ENCODE results near the gene SEMA3A. TPM values are rescaled to one million over a fixed set of nuclear protein-coding genes. Genes with fewer than 3 reads are reported as not detected.

Gene SEMA3A
- total and polyA plus RNA-seq, 4 donors: 0.13 to 0.56 (median 0.20) TPM

DNA sequence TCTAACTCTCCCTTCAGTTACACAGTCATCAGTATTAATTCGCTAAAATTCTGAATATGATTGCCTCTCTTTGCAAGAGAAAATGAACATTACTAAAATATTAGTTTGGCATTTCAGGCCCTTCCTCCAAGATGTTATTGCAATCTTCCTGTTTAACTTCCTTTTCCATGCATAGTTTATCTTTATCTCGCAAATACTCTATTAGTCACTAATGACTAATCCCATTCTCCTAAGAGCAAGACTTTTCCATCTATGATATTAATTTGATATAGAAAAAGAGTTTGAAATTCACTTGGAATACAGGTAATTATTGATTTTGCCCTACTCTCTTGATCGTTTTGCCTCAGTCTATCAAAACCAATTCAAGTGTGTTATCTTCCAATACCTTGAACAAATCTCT, 41.8 kb upstream of the SEMA3A start:
- Histone ChIP-seq H3K27me3 (ENCODE audit: control insufficient read depth in 4 of 4, insufficient read depth in 4 of 4, low read length in 3 of 4) (no peaks in the 10 kb centered on the region), H3K9me3 (ENCODE audit: control insufficient read depth in 4 of 4, low read length in 3 of 4) (no peaks in the 10 kb centered on the region), H3K4me1 (ENCODE audit: control insufficient read depth in 4 of 4, insufficient read depth in 4 of 4, low read length in 3 of 4) (no peaks in the 10 kb centered on the region), H3K9ac (ENCODE audit: low read depth in 1 of 2, low read length in 2 of 2) (no peak overlapping the region), H3K27ac (ENCODE audit: low read depth in 1 of 2, low read length in 2 of 2) (no peak overlapping the region), H3K36me3 (ENCODE audit: control insufficient read depth in 4 of 4, insufficient read depth in 3 of 4, low read depth in 1 of 4, low read length in 3 of 4) (no peaks in the 10 kb centered on the region), H3K4me3 (ENCODE audit: low read depth in 1 of 3, low read length in 3 of 3) (no peak overlapping the region)
- no peak for DNase-seq (ENCODE audit: low spot score)
- no peak for TF ChIP-seq SP1 (IDR thresholded peaks at IDR 0.05)
- TF ChIP-seq RAD21 (IDR thresholded peaks at IDR 0.05): no peak
- TF ChIP-seq, protein P1, sequence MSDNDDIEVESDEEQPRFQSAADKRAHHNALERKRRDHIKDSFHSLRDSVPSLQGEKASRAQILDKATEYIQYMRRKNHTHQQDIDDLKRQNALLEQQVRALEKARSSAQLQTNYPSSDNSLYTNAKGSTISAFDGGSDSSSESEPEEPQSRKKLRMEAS (IDR thresholded peaks at IDR 0.05): no peak
- no peak for TF ChIP-seq FOXA1 (IDR thresholded peaks at IDR 0.05)
- no peak for TF ChIP-seq HNF4G (IDR thresholded peaks at IDR 0.05)
- TF ChIP-seq FOXA2 (IDR thresholded peaks at IDR 0.05): no peak
- no peak for TF ChIP-seq GABPA (IDR thresholded peaks at IDR 0.05 in 1 of 2, conservative IDR thresholded peaks at IDR 0.05 in 1 of 2)
- TF ChIP-seq, protein P2, sequence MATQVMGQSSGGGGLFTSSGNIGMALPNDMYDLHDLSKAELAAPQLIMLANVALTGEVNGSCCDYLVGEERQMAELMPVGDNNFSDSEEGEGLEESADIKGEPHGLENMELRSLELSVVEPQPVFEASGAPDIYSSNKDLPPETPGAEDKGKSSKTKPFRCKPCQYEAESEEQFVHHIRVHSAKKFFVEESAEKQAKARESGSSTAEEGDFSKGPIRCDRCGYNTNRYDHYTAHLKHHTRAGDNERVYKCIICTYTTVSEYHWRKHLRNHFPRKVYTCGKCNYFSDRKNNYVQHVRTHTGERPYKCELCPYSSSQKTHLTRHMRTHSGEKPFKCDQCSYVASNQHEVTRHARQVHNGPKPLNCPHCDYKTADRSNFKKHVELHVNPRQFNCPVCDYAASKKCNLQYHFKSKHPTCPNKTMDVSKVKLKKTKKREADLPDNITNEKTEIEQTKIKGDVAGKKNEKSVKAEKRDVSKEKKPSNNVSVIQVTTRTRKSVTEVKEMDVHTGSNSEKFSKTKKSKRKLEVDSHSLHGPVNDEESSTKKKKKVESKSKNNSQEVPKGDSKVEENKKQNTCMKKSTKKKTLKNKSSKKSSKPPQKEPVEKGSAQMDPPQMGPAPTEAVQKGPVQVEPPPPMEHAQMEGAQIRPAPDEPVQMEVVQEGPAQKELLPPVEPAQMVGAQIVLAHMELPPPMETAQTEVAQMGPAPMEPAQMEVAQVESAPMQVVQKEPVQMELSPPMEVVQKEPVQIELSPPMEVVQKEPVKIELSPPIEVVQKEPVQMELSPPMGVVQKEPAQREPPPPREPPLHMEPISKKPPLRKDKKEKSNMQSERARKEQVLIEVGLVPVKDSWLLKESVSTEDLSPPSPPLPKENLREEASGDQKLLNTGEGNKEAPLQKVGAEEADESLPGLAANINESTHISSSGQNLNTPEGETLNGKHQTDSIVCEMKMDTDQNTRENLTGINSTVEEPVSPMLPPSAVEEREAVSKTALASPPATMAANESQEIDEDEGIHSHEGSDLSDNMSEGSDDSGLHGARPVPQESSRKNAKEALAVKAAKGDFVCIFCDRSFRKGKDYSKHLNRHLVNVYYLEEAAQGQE (IDR thresholded peaks at IDR 0.05): no peak
- TF ChIP-seq, protein P3, sequence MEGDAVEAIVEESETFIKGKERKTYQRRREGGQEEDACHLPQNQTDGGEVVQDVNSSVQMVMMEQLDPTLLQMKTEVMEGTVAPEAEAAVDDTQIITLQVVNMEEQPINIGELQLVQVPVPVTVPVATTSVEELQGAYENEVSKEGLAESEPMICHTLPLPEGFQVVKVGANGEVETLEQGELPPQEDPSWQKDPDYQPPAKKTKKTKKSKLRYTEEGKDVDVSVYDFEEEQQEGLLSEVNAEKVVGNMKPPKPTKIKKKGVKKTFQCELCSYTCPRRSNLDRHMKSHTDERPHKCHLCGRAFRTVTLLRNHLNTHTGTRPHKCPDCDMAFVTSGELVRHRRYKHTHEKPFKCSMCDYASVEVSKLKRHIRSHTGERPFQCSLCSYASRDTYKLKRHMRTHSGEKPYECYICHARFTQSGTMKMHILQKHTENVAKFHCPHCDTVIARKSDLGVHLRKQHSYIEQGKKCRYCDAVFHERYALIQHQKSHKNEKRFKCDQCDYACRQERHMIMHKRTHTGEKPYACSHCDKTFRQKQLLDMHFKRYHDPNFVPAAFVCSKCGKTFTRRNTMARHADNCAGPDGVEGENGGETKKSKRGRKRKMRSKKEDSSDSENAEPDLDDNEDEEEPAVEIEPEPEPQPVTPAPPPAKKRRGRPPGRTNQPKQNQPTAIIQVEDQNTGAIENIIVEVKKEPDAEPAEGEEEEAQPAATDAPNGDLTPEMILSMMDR (IDR thresholded peaks at IDR 0.05; ENCODE audit: low read depth, low read length, missing input control): no peak
- TF ChIP-seq, protein P4, sequence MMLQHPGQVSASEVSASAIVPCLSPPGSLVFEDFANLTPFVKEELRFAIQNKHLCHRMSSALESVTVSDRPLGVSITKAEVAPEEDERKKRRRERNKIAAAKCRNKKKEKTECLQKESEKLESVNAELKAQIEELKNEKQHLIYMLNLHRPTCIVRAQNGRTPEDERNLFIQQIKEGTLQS (IDR thresholded peaks at IDR 0.05): no peak
- no peak for TF ChIP-seq JUND (IDR thresholded peaks at IDR 0.05)
- no peak for TF ChIP-seq EGR1 (IDR thresholded peaks at IDR 0.05; ENCODE audit: low read depth in 2 of 2)
- no peak for TF ChIP-seq NR2F2 (IDR thresholded peaks at IDR 0.05)
- TF ChIP-seq HNF4A (conservative IDR thresholded peaks at IDR 0.05): no peak
- TF ChIP-seq TAF1 (conservative IDR thresholded peaks at IDR 0.05): no peak
- no peak for TF ChIP-seq YY1 (IDR thresholded peaks at IDR 0.05)
- TF ChIP-seq, protein P5, sequence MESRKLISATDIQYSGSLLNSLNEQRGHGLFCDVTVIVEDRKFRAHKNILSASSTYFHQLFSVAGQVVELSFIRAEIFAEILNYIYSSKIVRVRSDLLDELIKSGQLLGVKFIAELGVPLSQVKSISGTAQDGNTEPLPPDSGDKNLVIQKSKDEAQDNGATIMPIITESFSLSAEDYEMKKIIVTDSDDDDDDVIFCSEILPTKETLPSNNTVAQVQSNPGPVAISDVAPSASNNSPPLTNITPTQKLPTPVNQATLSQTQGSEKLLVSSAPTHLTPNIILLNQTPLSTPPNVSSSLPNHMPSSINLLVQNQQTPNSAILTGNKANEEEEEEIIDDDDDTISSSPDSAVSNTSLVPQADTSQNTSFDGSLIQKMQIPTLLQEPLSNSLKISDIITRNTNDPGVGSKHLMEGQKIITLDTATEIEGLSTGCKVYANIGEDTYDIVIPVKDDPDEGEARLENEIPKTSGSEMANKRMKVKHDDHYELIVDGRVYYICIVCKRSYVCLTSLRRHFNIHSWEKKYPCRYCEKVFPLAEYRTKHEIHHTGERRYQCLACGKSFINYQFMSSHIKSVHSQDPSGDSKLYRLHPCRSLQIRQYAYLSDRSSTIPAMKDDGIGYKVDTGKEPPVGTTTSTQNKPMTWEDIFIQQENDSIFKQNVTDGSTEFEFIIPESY (IDR thresholded peaks at IDR 0.05): no peak
- TF ChIP-seq RXRA (IDR thresholded peaks at IDR 0.05): no peak
- 70% methylated on average over 3 of the region's 3 CpGs for WGBS

Measured in liver (tissue), 9 donors.